HG03342 (cell line): ENCODE results near the gene MSGN1.

Experiments
- ATAC-seq: cut with Tn5 transposase; IDR thresholded peaks from one replicate; pipeline ENCODE4 v1.9.1; 2021; ENCODE audit warnings: mild to moderate bottlenecking, moderate library complexity; ENCODE audit not compliant: unreplicated experiment

Gene MSGN1

GRCh38 chr2:17846676-17847075 lies 30.4 kb downstream of the MSGN1 start:
- ATAC-seq: no peak

GRCh38 chr2:17847236-17847635 lies 31.0 kb downstream of the MSGN1 start:
- no peak for ATAC-seq

- no peak for ATAC-seq
Measured at GRCh38 chr2:17849275-17849674, 33.0 kb downstream of the MSGN1 start.

- no peak for ATAC-seq
Measured at GRCh38 chr2:17850151-17850550, 33.9 kb downstream of the MSGN1 start.

GRCh38 chr2:17851731-17852585 lies 35.7 kb downstream of the MSGN1 start:
- peak; percentile 91 for ATAC-seq

GRCh38 chr2:17853799-17854198 lies 37.5 kb downstream of the MSGN1 start:
- ATAC-seq: no peak

- ATAC-seq: no peak
Measured at GRCh38 chr2:17857021-17857420, 40.8 kb downstream of the MSGN1 start.

GRCh38 chr2:17858064-17858463 lies 41.8 kb downstream of the MSGN1 start:
- no peak for ATAC-seq

- no peak for ATAC-seq
Measured at GRCh38 chr2:17863539-17863938, 47.3 kb downstream of the MSGN1 start.

- ATAC-seq: no peak
Measured at GRCh38 chr2:17864676-17865075, 48.4 kb downstream of the MSGN1 start.

- no peak for ATAC-seq
Measured at GRCh38 chr2:17867133-17867532, 50.9 kb downstream of the MSGN1 start.
